ENCODE data around the gene KIAA0930.
"Not testable (repeated sequence)": the region's sequence is repeated elsewhere in the genome, so short reads cannot be mapped to it uniquely, and the experiment has no call there.

Gene KIAA0930

DNA sequence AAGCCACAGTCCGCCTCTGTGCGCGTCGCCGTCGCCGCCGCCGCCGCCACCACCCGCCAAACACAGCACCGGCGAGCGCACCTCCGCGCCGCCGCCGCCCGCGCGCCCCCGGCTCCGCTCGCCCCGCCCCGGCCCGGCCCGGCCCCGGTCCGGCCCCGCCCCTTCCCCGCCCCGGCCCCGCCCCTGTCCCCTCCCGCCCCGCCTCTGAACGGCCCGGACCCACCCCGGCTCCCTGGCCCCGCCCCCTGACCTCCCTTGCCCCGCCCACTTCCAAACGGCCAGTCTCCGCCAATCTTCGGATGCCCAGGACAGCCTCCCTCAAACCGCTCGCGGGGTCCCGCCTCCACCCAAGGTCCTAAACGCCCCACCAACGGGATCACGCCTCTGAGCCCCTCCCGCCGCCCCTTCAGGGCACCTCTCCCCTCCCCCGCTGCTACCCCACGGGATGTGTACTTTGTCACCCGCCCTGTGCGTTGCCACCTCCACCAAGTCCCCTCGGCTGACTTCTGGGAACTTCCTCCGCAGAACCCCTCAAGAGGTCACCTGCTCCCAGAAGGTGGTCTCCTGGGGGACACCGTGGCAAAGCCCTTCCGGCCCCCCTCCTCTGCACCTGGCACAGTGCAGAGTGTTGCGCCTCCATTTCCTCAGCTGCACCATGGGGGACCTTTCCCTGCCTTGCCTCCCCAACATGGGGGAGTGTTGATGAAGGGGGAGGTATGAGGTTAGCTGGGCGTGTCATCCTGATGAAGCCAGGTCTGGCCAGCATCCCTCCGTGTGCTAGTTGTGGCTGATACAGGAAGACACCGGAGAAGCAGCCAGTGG is at the start of gene KIAA0930:
Gene KIAA0930, minus strand, starts transcription at position 85 of the 822 bp plus-strand sequence. CDS start 191 bp downstream, outside the sequence.
- DNase-seq (ENCODE audit: low spot score) = peak; percentile 82

DNA sequence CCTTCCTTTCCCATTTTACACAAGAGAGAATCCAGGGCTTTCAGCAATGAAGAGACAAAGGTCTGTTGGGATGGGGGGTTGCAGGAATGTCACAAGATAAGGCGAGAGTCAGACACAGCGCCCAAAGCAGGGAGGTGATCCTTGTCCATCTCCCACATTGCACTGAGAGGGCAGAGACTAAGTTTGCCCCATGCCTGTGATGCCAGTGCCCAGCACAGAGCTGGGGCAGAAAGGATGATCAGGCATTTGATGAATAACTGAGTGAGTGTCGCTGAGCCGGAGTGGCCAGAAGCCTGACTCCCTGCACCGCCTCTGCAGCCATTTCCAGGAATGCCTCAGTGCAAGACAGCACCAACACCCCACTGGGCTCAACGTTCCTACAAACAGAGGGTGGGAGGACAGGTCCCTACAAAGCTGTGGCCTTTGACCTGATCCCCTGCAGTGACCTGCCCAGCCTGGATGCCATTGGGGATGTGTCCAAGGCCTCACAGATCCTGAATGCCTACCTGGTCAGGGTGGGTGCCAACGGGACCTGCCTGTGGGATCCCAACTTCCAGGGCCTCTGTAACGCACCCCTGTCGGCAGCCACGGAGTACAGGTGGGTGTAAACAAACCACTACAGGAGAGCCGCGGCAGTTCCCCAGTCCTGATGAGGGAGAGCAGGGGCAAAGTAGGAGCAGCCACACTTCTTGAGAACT is 46.3 kb upstream of the KIAA0930 start:
- DNase-seq (ENCODE audit: low spot score) = no peak

DNA sequence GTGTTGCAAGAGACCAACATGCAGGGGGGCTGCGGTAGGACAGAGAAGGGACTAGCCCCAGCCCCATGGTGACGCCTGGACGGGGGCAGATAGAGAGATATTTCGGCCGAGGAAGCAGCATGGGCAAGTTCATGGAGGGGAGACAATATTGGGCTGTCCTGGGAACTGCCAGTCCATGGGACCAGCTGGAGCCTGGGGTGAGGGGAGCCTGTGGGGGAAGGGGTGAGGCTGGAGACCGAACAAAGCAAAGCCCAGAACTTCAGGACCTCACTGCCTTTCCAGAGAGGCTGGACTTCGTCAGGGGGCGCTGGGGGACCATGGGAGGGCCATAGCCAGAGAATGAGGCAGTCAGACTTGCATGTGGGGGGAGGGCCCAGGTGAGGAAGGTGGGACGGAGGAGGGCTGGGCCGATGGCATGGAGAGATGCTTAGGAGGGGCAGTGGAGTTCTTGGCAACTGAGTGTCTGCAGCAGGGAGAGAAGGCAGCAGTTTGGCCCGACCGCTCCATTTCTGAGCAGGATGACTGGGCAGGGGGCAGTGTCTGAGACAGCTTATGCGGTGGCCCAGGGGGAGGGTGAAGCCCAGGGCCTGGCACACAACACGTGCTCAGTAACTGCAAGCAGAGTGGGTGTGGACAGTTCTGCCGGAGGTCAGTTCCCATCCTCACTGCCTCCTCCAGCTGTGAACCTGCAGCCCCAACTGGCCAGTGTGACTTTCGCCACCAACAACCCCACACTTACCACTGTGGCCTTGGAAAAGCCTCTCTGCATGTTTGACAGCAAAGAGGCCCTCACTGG is 44.8 kb upstream of the KIAA0930 start:
- no peak for DNase-seq (ENCODE audit: low spot score)

DNA sequence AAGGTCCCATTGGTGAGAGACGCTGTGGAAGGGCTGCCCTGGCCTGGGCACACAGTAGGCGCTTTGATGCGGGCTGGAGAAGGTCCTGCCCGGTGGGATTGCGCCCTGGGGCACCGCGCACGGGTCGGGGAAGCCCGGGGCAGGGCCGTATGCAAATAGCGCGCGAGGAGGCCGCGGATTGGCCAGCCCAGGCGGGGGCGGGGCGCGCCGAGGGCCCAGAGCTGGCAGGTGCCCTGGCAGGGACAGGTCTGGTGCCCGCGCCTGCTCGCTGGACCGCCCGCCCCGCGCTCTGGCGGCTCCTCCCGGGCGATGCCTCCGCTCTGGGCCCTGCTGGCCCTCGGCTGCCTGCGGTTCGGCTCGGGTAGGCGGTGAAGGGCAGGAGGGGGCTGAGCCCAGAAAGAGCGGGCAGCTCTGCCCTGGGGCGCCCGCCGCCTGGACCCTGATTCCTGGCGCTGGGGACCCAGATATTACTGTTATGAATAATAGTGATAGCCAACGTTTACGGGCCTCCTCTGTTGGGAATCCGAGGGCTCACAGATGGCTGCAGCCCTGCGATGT is 44.1 kb upstream of the KIAA0930 start, which contains the start of gene UPK3A:
Gene UPK3A, plus strand, starts transcription at position 245 of the 558 bp plus-strand sequence. Its CDS starts 65 bp downstream, at position 310.
- no peak for DNase-seq (ENCODE audit: low spot score)

DNA sequence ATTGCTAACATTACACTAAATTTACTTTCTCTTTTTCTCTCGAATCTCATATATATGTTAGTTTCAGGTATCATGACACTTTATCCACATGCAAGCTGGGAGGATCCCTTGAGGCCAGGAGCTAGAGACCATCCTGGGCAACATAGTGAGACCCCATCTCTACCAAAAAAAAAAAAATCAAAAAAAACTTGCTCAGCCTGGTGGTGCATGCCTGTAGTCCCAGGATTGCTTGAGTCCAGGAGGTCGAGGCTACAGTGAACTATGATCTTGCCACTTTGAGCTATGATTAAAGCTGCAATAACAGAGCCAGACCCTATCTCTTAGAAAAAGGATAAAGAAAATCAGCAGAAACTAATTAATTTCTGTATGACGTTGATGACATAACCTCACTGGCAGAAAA is 40.3 kb upstream of the KIAA0930 start:
- DNase-seq (ENCODE audit: low spot score) = no peak

DNA sequence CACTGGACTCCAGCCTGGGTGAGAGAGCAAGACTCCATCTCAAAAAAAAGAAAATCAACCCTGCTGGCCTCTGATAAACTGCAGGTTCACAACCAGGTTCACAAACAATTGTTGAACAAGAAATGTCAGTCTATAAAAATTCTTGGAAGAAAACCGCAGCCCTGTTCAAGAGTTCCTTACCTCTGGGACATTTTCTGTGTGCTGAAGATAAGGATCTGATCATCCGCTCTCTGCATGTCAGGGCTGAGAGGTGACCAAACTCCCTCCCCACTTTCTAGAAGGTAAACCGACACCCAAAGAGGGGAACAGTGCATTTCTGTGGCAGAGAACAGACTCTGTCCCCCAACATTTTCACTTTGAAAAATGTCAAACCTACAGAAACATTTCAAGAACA is 39.9 kb upstream of the KIAA0930 start:
- DNase-seq (ENCODE audit: low spot score) = no peak

DNA sequence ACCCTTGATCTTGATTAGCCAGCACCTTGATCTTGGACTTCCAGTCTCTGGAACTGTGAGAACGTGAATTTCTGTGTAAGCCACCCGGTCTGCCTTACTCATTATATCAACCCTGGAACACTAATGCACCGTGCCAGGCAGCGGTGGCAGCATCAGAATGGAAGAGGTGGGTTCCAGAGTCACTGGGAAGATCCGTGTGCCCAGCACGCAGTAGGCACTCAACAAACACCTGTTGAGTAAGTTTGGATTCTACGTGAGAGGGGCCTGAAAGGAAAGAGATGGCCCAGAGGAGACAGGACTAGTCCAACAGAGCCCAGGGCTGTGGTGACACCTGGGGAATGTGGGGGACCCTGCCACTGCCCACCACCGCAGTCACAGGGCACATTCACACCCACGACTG is 37.4 kb upstream of the KIAA0930 start:
- no peak for DNase-seq (ENCODE audit: low spot score)

DNA sequence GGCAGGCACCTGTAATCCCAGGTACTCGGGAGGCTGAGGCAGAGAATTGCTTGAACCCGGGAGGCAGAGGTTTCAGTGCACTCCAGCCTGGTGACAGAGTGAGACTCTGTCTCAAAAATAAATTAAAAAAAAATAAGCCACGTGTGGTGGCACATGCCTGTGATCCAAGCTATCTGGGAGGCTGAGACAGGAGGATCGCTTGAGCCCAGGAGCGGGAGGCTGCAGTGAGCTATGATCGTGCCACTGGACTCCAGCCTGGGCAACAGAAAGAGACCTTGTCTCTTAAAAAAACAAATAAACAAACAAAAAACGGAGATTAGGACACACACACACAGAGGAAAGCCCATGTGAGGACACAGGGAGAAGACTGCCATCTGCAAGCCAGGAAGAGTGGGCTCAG is 37.0 kb upstream of the KIAA0930 start:
- DNase-seq (ENCODE audit: low spot score) = not testable (repeated sequence)

DNA sequence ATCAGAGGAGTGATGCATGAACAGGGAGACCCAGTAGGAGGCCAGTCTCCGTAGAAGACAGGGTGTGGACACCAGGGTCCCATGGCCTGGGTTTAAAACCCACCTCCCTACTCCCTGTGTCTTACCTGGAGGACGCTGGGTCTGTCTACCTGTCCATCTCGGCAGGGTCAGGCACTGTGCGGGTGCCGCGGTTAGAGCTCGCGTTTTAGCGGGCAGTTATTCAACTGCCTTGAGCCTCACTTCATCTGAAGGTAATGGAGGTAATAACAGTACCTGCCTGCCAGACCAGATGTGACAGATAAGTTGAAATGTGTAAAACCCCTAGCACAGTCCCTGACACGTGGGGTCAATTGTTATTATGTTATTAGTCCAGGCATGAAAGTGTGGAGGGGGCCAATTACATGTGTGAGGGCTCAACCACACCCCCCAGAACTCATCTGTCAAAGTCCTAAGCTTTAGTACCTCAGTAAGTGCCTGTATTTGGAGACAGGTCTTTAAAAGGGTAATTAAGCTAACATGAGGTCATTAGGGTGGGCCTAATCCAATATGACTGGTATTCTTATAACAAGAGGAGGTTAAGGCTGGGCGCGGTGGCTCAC is 35.9 kb upstream of the KIAA0930 start:
- DNase-seq (ENCODE audit: low spot score) = no peak

DNA sequence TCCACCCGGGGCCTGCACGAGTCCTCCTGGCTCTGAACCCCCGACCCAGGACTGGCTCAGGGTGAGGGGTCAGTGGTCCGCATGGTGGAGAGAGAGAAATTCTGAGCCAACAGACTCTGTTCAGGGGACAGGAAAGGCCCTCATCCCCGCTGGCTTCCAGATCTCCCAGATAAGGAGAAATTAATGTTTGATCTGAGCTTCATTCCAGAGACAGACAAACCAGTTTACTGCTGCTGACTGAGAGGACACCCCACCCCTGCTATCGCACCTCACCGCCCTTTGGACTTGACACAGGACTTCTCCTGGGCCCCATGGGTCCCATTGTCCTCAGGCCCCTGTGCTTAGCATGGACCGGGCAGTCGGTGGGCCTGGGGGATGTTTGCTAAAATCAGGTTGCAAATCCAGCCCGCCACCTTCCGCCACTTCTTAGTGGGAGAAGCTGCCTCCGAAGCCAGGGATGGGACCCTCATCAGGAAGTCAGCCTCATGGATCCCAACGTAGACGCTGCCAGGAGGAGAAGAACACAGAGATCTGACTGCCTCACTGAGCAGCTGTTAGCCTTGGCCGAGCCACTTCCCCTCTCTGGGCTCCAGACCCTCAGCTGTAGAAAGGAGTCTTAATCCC is 32.9 kb upstream of the KIAA0930 start:
- no peak for DNase-seq (ENCODE audit: low spot score)

DNA sequence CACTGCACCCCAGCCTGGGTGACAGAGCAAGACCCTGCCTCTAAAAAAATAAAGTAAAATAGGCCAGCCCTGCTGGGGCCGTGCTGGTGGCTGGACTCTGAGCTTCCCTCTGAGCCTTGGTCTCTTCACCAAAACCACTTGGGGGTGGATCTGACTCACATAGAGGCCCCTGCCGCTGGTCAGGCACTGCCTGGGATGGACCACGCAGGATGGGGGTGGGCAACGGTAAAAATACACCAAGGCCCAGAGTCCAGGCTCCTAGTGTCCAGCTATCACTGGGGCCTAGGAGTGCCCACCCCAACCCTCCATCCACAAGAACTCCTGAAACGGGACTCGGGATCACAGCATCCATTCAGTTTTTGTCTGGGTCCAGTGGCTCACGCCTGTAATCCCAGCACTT is 31.8 kb upstream of the KIAA0930 start:
- no peak for DNase-seq (ENCODE audit: low spot score)

DNA sequence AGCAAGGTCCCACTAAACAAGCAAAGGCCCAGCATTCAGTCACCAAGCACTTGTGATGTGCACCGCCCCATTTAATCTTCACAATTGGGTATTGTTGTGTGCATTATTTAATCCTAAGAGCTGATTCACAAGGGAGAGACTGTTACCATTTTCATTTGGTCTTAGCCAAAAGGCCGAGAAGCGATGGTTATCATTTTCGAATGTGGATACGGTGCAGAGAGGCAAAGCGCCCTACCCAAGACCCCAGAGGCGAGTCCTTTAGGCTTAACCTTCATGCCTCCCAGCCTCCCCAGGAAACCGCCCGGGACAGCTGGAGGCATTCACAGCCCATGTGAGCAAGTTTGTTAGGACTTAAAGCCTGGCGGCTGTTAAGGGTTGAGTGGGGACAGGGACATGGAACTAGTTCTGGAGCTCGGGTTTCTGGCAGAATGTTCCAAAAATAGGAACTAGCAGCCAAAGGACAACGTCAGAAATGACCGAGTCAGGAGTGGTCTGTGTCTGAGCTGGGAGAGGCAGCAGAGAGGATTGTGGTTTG is 31.0 kb upstream of the KIAA0930 start:
- DNase-seq (ENCODE audit: low spot score) = no peak

DNA sequence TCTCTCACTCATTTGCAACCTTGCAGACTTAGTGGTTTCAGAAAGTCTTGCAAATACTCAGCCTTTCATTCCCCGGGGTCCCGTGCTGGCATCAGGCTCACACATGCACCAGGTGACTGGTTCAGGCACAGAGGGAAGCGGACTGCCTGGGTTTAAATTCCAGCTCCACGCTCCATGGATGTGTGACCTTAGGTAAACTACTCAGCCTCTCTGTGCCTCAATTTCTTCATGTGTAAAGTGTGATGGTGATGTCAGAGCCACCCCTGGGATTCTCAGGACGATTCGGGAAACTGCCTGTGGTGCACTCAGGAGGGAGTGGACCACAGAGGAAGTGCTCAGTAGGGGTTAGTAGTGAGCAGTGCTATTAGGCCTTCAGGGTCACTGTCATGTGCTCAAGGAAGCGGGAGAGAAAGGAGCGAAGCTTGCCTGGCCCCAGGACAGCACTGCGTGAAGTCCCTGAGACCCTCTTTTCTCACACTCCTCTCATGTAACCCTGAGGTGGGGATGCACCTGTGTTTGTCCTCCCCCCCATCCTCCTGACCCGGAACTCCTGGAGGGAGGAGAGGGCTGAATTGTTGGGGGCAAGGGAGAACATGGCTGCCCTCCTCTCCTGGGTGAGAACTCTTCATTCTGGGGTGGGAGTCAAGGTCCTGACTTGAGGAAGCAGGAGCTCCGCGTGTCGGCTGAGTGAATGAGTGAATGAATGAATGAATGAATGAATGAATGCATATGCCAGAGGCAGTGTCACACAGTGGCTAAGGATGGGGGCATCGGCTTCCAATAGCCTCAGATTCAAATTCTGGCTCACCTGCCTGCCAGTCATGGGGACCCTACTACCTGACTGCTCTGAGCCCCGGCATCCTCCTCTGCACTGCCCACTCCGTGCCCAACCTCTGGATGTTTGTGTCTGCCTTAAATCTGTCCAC is 29.7 kb upstream of the KIAA0930 start:
- DNase-seq (ENCODE audit: low spot score) = no peak

DNA sequence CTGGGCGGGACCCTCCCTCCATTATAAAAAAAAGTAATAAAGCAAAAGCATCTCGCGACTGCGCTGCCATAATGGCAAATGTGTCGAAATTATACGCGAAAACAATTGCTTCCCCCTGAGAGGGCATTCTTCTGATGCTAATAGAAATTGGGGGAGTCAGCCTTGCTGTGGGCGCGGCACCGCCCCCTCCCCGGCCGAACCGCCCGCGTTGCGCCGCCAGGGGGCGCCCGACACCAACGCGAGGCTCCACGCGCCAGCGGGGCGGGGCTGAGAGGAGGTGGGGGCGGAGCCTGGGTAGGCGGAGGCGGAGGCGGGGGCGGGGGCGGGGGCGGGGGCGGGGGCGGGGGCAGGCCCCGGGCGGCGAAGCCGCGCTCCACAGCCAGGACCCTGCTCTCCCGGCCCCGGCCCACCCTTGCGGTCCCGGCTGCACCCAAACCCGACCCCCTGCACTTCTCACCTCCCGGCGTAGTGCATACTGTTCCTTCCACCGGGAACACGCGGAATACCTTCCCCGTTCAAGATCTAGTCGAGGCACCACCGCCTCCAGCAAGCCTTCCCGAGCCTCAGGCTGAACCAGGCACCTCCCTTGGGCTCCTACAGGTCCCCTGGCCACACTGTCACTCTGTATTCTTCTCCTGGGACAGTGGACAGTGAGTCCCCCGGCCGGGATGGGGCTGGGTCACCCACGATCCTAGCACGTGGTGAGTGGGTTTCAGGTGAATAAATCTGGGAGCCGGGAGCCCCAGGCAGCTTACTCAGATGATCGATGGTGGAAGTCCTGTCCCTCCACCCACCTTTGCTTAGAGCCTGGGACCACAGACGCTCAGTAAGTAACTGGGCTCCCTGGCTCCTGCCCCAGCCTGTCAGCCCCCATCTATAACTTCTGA is 28.5 kb upstream of the KIAA0930 start:
- peak; percentile 87 for DNase-seq (ENCODE audit: low spot score)

DNA sequence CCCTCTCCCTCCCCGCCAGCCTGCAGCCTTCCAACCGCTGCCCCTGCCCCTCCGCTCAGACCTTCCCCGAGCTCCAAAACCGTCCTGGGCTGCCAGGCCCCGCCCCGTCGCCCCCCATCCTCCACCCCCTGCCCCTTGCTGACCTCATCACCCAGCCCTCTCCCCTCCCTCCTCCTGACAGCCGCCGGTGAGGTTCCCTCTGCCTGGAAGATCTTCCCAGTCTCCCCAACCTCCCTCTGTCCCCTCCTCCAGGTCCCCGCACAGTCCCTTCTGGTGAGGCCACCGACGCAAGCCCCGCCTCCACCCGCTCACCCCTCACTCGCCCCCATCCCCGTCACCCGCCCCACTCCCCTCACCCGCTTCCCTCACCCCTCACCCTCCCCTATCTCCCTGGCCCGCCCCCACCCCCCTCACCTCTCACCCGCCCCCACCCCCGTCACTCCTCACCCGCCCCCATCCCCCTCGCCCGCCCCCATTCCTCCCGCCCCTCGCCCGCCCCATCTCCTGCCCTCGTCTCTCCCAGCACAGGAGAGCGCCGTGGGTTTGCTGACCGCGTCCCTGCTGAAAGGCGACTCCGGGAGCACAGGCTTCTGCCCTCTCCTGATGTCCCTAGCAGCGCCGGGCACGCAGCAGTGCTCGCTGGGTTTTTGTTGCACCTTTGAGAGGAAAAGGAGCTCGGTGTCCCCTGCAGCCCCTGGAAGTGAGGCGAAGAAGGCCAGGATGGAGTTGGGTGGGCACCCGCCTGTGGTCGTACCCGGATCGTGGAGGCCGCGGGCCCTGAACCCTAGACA is 27.7 kb upstream of the KIAA0930 start:
- DNase-seq (ENCODE audit: low spot score) = no peak

DNA sequence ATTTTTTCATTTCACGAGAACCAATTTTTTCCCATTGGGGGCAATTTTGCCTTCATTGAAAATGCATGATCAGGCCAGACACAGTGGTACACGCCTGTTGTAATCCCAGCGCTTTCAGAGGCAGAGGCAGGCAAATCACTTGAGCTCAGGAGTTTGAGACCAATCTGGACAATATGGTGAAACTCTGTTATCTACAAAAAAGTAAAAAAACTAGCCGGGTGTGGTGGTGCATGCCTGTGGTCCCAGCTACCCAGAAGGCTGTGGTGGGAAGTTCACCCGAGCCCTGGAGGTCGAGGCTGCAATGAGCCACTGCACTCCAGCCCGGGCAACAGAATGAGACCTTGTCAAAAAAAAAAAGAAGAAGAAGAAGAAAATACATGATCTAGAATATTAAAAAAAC is 24.8 kb upstream of the KIAA0930 start:
- DNase-seq (ENCODE audit: low spot score) = no peak

DNA sequence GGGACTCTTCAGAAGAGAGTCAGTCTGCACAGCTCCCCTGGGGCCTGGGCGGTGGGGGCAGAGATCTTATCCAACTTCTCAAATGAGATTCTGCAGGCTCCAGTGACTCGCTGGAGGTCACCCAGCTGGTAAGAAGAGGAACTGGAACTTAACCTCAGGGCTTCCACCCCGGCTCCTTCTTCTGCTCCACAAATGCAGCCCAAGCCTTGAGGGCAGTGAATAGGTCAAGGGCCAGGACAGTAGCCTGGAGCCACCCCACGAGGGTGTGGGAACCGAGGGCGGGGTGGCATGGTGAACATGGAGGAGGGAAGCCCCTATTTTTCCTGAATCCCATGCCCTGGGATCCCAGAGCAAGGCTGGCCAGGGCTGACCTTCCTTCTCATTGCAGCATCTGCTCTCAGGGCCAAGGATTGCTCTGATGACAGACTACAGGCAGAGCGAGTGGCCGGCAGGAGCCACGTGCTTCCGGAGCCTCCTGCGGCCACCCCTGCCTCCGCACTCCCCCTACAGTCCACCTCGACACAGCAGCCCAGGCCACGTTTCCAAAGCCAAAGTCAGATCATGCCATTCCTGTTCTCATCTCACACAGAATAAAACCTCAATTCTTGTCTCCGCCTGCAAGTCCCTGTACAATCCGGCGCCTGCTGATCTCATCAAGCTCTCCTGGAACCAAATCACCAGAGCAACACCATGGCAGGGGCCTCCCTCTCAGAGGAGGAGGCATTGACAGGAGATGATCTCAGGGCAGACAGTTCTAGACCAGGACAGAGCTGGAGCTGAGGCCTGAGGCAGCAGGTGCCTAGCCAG is 23.0 kb upstream of the KIAA0930 start:
- DNase-seq (ENCODE audit: low spot score) = no peak
